Kasumi-1 (cell line): Measurements from ENCODE around the gene DHPS.
A peak's percentile ranks its signal among the peaks of the same experiment; 100 is the strongest.

ENCODE experiments used
- DNase-seq, 2 experiments: peaks; one replicate each; lab custom pipeline; 2025; lab: John Stamatoyannopoulos, UW

Gene DHPS

DNA sequence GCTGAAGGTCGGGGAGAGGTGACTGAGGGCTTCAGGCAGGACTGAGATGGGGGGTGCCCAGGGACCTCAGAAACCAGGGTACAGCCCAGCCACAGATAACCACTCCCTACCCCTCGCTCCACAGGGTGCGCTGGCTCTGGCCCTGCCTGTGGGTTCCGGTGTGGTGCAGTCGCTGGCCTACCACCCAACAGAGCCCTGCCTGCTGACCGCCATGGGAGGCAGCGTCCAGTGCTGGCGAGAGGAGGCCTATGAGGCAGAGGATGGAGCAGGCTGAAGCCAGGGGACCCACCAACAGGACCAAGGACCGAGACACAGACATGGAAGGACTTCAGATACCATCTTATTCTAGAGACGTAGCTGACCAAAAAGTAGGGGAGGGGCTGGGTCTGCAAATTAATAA, 6.3 kb downstream of the DHPS start:
- no peak for DNase-seq

DNA sequence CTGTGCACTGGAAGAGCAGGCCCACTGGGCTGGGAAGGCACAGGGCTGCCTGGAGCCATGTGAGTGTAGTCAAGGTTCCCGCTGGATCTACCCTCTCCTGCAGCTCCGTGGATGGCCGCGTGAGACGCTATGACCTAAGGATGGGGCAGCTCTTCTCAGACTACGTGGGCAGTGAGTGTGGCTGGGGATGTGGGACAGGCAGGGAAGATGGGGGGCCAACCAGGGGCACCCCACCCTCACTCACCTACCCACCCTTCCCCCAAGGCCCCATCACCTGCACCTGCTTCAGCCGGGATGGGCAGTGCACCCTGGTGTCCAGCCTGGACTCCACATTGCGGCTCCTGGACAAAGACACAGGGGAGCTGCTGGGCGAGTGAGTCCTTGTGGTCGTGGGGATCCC, 8.9 kb downstream of the DHPS start:
- DNase-seq = no peak

DNA sequence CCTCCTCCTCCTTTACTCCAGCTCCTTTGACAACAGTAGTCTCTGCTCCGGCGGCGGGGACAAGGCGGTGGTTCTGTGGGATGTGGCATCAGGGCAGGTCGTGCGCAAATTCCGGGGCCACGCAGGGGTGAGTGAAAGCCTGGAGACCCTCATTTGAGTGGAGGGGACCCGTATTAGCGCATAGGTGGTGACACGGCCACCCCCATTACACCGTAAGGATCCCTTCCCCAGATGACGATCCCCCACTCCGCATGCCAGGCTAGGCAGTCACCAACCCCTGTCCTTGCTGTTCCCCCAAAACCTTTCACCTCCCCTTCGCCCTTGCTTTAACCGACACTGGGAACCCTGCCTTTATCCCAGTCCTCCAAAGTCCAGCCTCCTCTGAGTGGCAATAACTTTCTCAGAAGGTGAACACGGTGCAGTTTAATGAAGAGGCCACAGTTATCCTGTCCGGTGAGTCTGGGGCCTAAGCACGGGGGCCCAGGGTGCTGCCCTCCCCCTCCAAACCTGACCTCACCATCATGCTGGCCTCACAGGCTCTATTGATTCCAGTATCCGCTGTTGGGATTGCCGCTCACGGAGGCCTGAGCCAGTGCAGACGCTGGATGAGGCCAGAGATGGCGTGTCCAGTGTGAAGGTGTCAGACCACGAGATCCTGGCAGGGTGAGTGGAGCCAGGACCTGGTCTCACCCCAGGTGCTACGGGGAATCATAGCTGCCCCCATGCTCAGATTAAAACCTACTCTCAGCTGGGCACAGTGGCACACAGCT, 11.3 kb downstream of the DHPS start:
- no peak for DNase-seq

DNA sequence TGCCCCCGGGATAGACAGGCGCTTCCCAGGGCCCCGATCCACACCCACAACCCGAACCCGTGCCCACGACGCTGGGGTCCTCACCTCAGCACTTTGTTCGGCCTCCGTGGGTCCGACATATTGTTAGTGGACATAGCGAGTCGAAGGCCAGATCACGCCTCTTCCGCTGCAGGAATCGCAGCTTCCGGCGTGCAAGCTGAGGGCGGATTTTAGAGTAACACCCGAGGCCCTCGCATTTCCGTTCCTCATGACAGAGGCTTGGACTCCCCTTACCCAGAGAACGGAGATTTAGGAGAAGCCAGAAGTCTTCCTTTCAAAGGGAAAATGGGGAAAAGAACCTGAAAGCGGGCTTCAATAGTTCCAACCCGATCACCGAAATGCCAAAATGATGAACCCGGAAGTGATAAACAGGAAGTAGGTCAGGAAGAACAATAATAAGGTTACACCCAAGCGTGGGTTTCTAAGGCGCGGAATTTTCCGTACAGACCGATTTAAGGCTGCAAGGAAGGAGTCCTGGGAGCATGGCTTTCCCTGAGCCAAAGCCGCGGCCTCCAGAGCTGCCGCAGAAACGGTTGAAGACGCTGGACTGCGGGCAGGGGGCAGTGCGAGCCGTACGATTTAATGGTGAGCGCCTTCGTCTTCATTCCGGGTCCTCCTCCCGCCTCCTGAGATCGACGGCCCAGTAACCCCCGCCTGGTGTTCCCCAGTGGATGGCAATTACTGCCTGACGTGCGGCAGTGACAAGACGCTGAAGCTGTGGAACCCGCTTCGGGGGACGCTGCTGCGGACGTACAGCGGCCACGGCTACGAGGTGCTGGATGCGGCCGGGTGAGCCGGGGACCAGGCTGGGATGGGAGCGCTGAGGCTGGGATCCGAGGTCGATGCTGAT, 12.2 kb downstream of the DHPS start:
- DNase-seq = peak; percentile 81 to 88

DNA sequence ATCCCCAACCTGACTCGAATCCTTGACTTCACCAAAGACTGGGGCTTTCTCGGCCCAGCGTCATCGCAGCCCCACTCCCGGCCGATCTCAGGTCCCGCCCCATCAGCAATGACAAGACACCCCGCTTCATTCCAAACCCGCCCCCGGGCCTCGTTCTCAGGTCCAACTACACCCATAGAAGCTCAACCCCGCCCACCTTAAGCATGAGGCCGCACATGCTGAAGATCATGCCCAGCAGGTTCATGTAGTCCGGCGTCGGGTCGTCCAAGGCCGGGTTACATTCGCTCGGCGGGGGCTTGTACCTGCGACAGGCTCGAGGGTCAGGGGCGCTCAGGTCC, 12.8 kb downstream of the DHPS start:
- peak in 1 of 2 experiments; percentile 37 for DNase-seq

DNA sequence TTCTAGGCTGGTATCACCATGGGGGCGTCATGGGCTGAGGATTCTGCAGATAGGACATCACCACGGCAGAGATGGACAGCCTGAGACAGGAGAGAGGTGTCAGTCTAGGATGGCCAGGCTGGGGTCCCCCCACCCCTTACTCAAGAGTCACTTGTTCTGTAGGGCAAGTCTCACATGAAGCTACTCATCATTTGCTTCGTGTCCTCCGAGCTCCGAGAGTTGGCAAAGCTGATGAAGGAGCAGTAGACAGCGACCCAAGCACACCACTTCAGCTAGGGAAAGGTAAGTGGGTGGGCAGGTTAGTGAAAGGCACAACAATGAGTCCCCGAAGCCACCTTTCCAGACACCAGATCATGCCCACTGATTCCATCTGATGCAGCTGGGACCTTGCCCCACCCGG, 13.3 kb downstream of the DHPS start:
- DNase-seq = no peak

DNA sequence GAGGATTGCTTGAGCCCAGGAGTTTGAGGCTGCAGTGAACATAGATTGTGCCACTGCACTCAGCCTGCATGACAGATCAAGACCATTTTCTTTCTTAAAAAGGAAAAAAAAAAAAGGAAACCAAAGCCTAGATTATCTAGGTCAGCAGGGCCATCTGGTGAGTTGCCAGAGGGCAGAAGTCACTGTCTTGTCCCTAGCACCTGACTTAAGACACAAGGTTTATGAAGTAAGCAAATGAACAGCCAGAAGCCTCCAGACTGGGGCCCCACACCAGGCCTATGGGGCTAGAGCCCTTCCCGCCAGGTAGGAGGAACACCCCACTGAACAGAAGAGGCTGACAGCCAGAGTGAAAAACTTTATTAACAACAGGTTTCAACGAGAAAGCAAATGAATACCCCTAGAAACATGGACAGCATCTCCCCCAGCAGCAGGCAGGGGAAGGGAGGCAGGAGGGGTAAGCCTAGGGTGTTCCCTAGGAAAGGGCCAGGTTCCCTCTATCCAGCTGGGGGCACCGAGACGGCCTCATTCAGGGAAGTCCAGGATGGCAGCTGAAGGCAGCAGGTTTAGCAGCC, 13.9 kb downstream of the DHPS start:
- no peak for DNase-seq

DNA sequence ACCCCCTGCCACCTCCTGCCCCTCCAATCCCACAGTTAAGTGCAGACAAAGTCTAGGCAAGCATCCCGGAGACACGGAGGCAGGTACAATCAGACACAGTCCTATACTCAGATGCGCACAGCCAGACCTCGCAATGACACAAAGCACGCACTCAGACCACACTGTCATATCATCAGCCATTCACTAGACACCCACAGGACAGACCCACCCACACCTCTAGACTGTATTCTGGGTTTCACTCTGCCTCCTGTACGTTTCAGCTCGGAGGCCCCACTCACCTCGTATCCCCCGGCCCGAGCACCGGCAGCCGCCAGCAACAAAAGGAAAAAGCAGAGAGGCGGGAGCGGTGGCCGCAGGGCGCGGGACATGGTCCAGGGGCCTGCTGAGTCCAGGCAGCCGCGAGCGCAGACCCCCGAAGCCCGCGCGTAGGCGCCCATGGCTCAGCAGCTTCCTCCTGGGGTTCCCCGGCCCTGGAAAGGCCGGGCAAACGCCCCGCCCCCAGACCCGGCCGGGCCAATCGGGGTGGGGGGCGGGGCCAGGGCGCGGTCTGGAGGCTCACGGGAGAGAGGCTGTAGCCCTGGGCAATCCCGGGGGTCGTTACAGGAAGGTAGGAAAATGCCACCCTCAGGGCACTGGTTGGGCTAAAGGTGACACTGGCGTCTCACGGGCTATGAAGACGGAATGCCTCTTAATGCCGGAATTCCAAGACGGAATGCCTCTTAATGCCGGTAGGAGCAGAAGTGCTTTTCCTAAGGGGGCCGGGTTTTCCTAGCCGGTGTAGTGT, 15.2 kb downstream of the DHPS start, which contains the start of the genes MAN2B1 and WDR83:
Gene MAN2B1 (minus strand): TSS at position 478 of the 784 bp plus-strand sequence. CDS start 41 bp downstream, at position 437.
Gene WDR83 (plus strand): TSS at position 543 of the 784 bp plus-strand sequence. CDS start 2,984 bp downstream, outside the sequence.
- DNase-seq = peak; percentile 71

DNA sequence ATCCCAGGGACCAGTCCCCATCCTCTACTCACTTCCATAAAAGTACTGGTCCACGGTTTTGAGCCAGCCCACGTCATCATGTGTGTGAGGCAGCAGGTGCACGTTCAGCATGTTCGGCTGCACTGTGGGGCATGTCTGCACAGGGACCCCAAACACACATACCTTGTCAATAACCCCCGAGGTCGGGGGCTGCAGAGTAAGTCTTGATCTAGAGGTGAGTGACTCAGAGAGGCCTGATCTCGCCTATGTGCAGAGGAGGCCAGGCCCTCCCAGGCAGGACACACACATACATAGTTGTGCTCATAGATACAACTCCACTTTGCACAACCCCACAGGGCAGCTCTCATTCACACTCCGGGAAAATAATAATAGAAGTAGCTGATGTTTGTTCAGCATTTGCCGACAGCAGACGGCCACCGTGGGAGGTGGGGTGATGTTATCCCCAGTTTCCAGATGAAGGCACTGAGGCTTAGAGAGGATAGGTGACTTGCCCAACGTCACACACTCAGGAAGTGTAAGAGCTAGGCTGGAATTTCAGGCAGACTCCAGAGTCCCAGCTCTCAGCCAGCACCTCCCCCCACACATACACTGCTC, 15.9 kb downstream of the DHPS start:
- peak in 1 of 2 experiments; percentile 46 for DNase-seq

DNA sequence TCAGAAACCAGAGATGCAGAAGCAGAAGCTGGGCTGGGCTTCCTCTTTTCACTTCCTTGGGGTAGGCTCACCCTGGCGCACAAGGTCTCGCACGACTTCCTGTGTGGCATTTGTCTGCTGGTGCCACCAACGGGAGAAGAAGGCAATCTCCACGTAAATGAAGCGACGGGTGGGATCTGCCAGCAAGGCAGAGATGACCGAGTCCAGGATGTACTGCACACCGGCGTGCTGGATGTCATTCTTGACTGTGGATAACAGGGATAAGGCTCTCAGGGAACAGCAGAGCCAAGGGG, 16.5 kb downstream of the DHPS start:
- peak; percentile 95 to 96 for DNase-seq

DNA sequence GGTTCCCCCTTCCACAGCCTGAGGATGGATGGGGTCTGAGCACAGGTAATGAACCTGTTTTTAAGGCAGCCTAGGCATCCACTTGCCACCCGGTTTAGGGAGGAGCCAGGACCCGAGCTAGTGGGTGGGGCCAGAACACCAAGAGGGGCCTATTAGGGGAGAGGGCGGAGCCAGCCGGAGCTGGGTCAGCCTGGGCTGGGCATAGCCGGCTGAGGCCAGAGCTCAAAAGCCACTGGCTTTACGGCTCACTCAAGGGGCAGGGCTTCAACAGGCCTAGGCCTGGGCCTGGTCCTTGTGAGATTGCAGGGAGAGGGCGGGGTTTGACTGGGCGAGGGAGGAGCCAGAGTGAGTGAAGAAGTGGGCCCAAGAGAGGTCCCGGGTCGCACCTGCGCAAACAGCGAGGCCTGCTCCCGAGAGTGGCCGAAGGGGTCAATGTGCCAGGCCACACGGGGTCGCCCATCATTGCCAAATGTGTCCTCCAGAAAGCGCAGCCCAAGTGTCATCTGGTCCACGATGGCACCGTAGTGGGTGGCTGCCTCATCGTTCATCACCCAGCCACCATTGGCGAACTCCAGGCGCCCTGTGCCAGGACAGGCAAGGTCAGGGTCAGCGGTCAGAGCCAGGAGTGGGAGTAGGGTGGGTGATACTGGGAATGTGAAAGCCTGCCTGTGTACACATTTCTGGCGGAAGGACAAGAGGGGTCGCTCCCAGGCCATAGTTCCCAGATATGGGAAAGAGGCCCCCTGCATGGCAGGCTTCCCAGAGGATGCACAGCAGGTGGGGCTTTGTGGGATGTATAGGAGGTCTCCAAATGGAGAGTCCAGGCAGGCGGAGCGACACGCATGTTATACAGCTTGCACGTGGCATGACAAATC, 17.0 kb downstream of the DHPS start:
- DNase-seq = no peak

DNA sequence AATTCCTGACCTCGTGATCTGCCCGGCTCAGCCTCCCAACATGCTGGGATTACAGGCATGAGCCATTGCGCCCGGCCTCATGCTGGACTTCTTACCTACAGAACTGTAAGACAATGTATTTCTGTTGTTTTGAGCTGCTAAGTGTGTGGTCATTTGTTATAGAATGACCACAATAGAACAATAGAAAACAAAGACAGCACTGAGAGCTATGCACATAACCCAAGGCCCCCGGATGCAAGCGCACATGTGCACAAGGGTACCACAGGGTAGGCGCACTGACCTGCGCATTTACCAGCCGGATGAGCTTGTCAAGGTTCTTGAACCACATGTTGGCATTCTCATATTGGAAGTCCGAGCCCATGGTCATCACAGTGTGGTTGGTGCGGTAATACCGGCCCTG, 20.7 kb downstream of the DHPS start:
- no peak for DNase-seq

DNA sequence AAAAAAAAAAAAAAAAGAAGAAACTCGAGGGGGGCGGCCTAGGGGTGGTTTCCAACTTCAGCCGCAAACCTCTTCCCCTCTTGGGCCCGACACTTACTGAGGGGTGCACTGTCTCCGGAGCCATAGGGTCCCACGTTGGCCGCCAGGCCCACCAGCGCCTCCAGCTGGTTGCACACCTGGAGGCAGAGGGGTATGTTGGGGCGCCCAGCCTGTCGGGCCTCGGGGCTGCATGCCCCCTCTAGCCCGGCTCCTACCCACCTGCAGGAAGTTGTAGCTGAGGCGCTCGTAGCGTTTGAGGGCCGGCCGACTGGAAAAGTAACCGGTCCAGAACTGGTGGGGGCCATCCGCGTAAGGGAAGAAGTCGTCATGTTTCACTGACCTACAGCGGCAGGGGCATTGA, 23.7 kb downstream of the DHPS start:
- DNase-seq = no peak

DNA sequence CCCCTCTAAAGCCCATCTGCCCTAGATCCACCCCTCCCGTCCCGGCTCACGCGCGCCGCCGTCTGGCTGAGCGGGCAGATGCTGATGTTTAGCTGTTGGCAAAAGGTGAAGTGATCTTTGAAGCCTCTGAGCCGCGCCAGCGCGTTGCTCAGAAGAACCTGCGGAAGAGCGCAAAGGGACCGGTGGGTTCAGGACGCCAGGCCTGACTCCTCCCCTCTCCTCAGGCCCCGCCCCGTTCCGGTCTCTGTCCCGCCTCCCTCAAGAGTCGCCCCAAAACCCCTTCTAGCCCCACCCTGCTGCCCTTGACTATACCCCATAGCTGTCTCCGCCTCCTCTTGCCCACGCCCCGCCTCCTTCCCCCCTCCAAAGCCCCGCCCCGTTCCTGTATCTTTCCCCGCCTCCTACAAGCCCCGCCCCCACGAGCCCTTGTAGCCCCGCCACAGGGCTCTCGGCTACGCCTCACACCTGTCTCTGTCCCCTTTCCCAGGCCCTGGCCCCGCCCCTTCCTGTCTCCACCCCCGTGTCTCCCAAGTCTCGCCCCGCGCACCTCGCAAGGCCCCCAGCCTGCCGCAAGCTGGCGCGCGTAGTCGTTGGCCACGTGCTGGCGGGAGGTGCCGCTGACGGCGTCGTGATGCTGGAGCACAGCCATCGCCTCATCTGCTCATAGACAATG, 24.6 kb downstream of the DHPS start:
- no peak for DNase-seq

DNA sequence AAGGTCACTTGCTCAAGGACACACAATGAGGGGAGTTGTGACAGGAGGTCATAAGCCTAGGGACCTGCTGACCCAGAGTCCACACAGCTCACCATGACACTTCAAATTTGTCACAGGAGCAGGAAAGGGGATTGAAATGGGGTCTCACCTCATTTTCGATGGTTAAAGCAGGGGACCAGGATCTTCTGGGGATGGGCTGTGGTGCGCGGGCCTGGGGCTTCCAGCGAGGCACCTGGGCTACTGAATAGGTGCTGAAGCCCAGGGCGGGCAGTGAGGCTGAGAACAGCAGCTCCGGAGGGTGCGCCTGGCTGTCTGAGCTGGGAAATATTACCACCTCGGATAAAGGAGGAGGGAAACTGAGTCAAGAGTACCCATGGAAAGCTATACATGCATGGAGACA, 26.1 kb downstream of the DHPS start:
- no peak for DNase-seq

DNA sequence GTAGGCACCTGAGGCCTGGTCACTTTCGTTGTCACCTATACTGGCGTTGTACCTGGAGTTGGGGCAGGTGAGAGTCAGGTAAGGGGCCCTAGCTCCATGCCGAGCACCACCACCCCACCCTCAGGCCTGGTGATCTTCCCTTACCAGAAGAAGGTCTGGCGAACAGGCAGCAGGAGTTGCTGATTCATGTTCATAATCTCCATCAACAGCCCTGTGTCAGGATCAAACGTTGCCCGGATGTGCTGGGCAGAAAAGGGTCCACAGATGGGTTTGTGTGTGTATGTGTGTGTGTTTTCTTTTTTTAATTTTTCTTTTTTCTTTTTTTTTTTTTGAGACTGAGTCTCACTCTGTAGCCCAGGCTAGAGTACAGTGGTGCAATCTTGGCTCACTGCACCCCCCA, 29.5 kb downstream of the DHPS start:
- no peak for DNase-seq

DNA sequence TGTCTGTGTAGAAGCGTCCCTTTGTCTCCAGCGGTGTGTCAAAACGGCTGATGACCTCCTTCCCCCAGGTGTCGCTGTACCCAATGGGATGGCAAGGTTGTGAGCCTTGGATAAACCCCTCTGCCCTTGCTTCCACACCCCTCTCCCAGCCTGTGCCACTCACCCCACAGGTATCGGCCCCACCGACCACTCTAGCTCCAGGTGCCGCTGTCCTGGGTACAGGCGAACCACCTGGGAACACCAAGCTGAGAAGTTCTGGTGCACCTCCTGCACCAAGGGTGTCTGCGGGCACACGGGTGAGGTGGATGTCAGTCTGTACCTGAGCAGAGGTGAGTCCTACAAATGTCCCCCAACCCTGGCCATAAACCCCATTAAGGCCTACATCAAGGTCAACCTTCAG, 31.7 kb downstream of the DHPS start:
- no peak for DNase-seq

DNA sequence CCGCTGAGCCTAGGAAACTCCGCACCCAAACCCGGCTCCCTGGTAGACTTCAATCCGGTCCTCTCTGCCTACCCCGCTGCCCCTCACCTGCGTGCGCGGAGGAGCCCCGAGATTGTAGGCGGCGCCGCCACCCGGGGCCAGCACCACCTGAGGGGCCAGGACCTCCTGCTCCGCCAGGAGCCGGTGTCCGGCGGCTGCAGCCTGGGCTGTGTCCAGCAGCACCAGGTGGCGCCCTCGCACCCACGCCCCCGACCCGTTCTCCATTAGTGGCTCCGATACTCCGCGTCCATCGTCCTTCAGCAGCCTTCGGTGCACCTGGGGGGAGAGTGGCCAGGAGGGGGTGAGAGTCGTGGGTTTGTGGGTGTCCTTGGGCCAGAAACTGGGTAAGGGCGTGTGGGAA, 33.6 kb downstream of the DHPS start:
- DNase-seq = no peak

DNA sequence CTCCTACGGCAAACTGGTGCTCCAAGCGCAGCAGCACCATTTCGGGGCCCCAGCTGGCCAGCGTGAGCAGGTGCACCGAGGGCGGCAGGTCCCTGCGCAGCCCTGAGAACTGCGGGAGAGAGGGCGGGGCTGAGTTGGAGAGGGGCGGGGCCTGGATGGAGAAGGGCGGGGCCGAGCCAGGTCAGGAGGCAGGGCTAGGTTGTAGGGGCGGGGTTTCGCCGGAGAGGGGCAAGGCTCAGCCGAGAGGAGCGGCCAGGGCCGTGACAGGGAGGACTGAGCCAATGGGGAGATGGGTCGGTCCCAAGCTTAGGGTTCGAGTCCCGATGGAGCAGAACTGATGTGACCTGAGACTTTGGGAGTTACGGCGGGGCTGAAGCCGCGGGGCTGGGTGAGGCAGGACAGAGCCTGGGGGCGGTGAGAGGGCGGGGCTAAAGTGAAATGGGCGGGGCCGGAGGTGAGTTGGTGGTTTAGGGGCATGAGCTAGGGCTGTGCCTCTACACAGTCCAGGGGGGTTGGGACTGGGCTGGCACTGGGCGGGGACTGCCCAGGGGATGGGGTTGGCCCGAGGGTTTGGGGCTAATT, 34.1 kb downstream of the DHPS start:
- DNase-seq = no peak

DNA sequence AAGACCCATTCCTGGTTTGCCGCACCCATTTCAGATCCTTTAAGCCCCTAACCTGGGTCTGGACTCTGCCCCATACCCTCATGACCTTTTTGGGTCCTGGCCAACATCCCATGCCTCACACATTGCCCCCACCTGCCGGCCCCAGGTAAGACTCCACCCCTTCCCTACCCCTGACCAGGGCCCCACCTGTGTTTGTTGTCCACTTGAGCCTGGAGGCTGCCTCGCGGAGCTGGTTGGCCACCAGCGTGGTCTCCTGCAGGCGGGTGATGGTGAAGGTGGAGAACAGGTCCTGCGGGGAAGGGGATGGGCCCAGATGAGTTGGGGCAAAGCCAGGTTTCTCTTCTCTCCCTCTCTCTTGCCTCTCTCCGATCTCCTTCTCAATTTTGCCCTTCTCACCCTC, 34.6 kb downstream of the DHPS start:
- DNase-seq = no peak
